ES-I3 (cell line): ENCODE results near the gene IL24.
"Not testable (repeated sequence)": the region's sequence is repeated elsewhere in the genome, so short reads cannot be mapped to it uniquely, and the experiment has no call there.

ENCODE experiments used
- H3K36me3 ChIP-seq: 2 replicates; pipeline ENCODE4 v1.6.1; 2013; ENCODE audit warnings: mild to moderate bottlenecking, low read length, control low read depth, moderate library complexity; ENCODE audit not compliant: insufficient read depth
- H3K4me1 ChIP-seq: 2 replicates; pipeline ENCODE4 v1.6.1; 2013; ENCODE audit warnings: mild to moderate bottlenecking, control low read depth, low read length; ENCODE audit not compliant: insufficient read depth
- H3K9ac ChIP-seq: 2 replicates; pipeline ENCODE4 v1.6.1; 2013; ENCODE audit warnings: low read depth, mild to moderate bottlenecking, low read length, moderate library complexity
- H3K9me3 ChIP-seq: 2 replicates; pipeline ENCODE4 v1.6.1; 2013; ENCODE audit warnings: mild to moderate bottlenecking, low read length, moderate library complexity; ENCODE audit not compliant: control insufficient read depth, insufficient read depth

Gene IL24

DNA sequence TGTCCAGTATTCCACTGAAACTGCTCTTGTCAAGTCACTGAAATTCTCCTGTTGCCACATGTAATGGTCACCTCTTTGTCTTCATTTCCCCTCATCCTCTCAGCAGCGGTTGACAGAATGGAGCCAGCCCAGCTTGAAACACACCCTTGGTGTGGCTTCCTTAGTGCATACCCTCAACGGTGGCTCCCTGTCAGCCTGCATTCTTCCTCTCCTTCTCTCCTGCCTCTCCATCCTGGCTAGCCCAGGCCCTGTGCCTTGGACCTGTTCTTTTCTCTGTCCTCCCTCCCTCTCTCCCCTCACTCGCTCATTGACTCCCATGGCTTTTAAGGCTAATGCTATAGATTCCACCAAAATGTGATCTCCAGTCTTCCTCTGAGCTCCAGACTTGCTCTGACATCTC is 20.8 kb downstream of the IL24 start:
- no peaks in the 10 kb centered on the region for H3K9me3 ChIP-seq
- no peaks in the 10 kb centered on the region for H3K36me3 ChIP-seq
- H3K9ac ChIP-seq = no peak overlapping the region
- H3K4me1 ChIP-seq = no peaks in the 10 kb centered on the region

DNA sequence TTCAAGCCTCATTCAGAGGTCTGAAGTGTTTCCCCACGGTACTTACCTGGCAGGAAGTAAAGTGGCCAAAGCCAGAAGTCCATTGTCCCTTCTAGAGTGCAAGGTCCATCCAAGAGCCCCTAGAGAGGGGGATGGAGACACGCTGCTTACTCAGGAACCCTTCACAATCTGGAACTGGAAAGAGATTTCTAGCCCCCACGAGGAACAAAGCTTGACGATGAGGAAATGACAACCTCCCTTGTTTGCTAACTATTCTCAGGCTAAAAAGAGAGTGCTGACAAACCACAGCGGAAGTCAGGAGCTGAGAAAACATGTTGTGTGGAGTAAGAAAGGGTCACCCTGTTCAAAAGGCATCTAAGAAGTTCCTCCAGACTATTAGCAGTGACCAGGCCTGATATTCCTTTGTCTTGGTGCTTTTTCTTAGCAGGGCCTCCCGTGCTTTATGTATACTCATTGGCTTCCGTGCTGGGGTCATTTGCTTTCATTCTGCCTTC is 24.6 kb downstream of the IL24 start, which contains the start of gene FCMR:
TSS of gene FCMR (minus strand) at position 170 of the 494 bp plus-strand sequence. CDS start at position 83, 87 bp downstream.
- Histone ChIP-seq H3K9me3 (no peaks in the 10 kb centered on the region), H3K9ac (no peak within 1 kb of the TSS), H3K4me1 (no peaks in the 10 kb centered on the region), H3K36me3 (no peaks in the 10 kb centered on the region)

DNA sequence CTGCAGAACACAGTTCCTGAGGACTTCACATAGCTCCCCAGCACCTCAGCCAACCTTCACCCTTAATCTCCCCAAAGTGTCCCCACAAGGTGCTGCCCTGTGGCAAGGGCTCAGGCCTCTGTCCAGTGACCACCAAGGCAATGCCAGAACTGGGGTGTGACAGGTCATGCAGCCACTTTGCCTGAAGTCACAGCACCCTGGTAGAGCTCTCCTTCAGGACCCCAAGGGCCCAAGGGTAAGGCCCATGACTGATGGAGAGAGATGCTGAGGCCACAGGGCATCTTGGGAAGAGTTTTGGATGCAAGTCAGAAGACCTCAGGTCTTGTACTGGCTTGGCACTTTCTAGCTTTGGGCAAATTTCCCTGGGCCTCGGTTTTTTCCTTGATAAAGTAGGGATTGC is 25.3 kb downstream of the IL24 start:
- H3K9me3 ChIP-seq = no peaks in the 10 kb centered on the region
- no peaks in the 10 kb centered on the region for H3K36me3 ChIP-seq
- no peak overlapping the region for H3K9ac ChIP-seq
- H3K4me1 ChIP-seq = no peaks in the 10 kb centered on the region

DNA sequence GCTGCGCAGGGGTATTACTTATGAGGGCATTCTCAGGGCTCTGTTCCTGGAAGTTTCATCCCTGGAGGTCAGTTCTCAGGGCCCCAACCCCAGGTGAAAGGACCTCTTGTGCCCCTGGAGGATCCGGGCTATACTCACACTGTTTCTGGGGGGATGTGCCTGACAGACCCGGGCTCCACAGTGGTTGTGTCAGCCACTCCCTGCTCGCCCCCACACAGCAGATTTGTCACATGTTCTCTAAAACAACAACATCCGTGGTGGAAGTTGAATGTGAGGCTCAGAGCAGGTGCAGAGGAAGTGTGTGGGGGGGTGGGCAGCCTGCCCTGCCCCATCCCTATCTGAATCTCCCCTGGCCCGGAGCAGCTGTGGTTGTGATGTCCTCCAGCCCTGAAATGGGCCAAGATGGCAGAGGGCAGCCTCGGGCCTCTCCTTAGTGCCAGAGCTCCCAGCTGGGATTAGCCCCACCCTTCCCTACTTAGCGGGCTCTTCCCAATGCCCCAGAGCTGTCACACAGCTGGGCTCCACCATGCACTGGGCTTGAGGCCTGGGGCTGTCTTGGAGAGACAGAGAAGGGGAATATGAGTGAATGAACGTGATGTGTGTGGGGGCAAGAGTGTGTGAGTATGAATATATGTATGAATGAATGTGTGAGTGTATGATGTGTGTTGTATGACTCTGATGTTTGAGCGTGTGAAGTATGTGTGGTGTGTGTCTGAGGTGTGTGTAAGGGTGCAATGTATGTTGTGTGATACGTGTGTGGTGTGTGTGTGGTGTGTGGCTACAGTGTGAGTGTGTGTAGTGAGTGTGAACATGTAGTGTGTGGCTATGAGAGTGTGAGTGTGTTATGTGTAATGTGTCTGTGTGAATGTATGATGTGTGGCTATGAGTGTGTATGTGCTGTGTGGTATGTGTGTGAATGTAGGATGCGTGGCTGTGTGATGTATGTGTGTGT is 26.0 kb downstream of the IL24 start:
- H3K4me1 ChIP-seq = no peaks in the 10 kb centered on the region
- no peak overlapping the region for H3K9ac ChIP-seq
- H3K36me3 ChIP-seq = no peaks in the 10 kb centered on the region
- H3K9me3 ChIP-seq = no peaks in the 10 kb centered on the region

GRCh38 chr1:206923961-206924557 is 26.8 kb downstream of the IL24 start:
- H3K36me3 ChIP-seq, H3K9ac ChIP-seq, H3K4me1 ChIP-seq, H3K9me3 ChIP-seq: not testable (repeated sequence)

DNA sequence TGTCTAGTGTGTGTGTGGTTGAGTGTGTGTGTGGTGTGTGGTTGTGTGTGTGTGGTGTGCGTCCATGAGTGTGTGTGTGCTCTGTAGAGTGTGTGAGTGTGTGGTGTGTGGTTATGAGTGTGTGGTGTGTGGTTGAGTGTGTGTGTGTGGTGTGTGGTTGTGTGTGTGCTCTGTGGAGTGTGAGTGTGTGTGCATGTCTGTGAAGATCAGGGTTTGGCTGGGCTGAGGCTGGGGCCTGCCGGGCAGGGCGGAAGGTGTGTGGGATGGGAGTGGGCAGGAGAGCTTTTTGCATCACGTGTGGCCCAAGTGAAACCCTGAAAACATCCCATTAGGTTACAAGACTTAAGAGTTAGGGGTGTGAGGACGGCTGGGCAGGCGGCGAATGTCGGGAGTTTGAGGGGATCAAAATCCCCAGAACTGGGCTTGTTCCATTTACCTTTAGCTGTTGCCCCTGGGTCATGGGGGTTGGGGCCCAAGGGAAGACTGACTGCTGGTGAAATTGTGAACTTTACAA is 27.4 kb downstream of the IL24 start:
- H3K4me1 ChIP-seq = no peaks in the 10 kb centered on the region
- no peaks in the 10 kb centered on the region for H3K36me3 ChIP-seq
- H3K9ac ChIP-seq = no peak overlapping the region
- H3K9me3 ChIP-seq = no peaks in the 10 kb centered on the region

DNA sequence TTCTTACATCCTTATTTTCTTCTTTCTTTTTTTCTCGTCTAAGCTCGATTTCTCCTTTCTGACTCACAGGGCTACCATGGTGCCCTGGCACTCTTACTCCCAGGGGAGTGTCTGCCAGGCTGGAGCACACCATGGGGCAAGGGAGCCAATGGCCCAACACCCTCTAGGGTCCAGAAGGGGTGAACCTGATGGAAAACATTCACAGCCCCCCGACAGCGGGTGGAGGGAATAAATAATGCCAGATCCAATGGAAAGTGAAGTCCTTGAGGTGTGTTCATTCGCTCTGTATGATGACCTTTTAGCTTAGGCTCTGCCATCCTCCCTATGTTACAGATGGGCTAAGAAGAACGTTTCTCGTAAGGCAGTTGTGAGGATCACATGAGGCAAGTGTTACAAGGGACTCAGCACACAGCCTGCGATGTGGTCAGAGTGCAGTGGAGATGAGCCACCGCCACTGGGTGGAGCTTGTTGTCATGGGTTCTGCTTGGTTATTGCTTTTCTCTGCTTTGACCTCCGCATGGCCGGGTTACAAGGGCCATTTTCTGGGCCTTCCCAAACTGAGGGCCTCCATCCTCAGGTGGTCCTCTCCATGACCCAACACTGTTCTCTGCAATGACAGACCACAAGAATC is 28.0 kb downstream of the IL24 start:
- Histone ChIP-seq H3K4me1 (no peaks in the 10 kb centered on the region), H3K36me3 (no peaks in the 10 kb centered on the region), H3K9ac (no peak overlapping the region), H3K9me3 (no peaks in the 10 kb centered on the region)

- Histone ChIP-seq H3K9me3 (no peaks in the 10 kb centered on the region), H3K9ac (no peak overlapping the region), H3K4me1 (no peaks in the 10 kb centered on the region), H3K36me3 (no peaks in the 10 kb centered on the region)
These were observed 29.0 kb downstream of the IL24 start for GRCh38 chr1:206926286-206926685.

DNA sequence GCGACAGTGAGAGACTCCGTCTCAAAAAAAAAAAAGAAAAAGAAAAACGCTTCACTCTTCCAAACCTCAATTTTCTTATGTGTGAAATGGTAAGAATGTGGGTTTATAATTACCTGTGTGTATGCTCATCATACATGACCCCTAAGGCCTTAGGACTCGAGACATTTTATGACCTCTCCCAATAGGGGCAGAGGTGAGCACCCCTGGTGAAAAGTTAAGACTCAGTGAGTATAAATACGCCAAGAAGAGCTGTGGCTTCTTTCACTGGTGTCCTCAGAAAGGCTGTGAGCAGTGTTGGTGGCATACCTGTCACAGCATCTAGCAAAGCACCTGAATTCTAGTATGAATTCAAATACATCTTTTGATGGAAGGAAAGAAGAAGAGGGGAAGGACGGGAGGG is 32.3 kb downstream of the IL24 start:
- no peaks in the 10 kb centered on the region for H3K36me3 ChIP-seq
- H3K4me1 ChIP-seq = no peaks in the 10 kb centered on the region
- no peak overlapping the region for H3K9ac ChIP-seq
- H3K9me3 ChIP-seq = no peaks in the 10 kb centered on the region

- Histone ChIP-seq H3K9me3 (no peaks in the 10 kb centered on the region), H3K9ac (no peak overlapping the region), H3K4me1 (no peaks in the 10 kb centered on the region), H3K36me3 (no peaks in the 10 kb centered on the region)
These were observed 33.1 kb downstream of the IL24 start for GRCh38 chr1:206930210-206930798.

DNA sequence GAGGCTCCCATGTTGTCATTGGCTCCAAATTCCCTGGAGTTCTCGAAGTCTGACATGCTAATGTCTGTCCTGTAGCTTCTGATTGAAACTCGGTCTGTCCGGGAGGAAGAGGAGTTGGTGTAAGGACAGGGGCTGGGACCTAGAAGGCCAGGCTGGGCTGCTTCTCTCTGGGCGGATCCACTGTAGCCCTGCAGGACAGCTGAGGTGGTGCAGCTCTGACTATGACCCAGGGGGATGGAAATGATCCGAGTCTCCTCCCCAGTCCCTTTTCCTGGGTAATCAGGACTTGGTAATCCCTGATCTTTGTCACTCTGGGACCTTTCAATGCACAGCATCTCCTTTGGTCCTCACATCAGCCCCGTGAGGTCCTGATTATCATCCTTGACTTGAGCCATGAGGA is 34.5 kb downstream of the IL24 start:
- Histone ChIP-seq H3K9ac (no peak overlapping the region), H3K9me3 (no peaks in the 10 kb centered on the region), H3K36me3 (no peaks in the 10 kb centered on the region), H3K4me1 (no peaks in the 10 kb centered on the region)

DNA sequence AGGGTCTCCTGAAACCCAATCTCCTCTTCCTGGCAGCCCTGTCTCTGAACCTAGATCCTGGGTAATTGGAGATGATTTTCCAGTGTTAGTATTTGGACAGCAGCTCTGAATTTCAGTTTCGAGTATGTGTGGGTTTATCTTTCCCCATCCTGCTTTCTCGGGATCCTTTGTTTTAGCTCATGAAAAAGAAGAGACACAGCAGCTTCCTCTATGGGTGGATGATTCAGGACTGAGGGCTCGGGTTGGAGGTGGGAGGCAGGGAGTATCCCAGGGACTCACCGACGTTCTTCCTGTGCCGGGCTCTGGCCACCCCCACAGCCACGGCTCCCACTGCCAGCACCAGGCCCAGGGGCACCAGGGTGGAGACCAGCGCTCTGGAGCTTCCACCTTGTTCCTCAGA is 34.9 kb downstream of the IL24 start:
- Histone ChIP-seq H3K9ac (no peak overlapping the region), H3K36me3 (no peaks in the 10 kb centered on the region), H3K9me3 (no peaks in the 10 kb centered on the region), H3K4me1 (no peaks in the 10 kb centered on the region)

DNA sequence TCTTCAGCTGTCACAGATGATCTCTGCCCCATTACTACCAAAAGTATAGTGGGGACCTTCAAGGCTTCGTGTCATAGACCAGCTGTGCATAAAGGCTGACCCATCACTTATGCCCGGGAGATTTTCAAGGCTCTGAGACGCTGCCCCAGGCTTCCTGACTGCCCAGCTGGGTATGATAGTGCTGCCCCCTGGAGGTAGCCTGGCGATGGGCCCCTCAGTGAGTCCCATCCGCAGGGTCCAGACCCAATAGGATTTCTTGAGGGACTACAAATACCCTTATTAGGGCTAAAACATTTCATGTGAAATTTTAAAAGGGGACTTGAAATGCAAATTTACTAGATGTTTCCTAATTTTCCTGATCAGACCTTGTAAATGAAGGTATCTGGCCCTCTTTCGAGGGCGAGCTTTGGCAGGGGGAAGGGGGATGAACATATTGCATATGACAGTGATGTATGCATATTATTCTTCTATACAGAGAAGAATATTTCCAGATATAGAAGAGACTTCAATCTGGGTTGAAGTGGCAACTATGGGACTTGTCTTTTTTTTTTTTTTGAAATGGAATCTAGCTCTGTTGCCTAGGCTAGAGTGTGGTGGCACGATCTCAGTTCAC is 36.2 kb downstream of the IL24 start:
- Histone ChIP-seq H3K9me3 (no peaks in the 10 kb centered on the region), H3K36me3 (no peaks in the 10 kb centered on the region), H3K9ac (no peak overlapping the region), H3K4me1 (no peaks in the 10 kb centered on the region)
